GM23248 (cell line): ENCODE data around the gene KRTAP13-1.

Experiments used
- EZH2 ChIP-seq: fragments of 200-600 bp; sonication (generic); IDR thresholded peaks from 2 replicates; pipeline ENCODE4 v1.6.1; 2018; ENCODE audit warnings: antibody characterized with exemption, mild to moderate bottlenecking; ENCODE audit not compliant: insufficient read depth, poor library complexity, severe bottlenecking
- EZH2phosphoT487 ChIP-seq: fragments of 200-600 bp; sonication (generic); IDR thresholded peaks from 2 replicates; pipeline ENCODE4 v1.6.1; 2018; ENCODE audit warnings: antibody characterized with exemption, moderate library complexity, mild to moderate bottlenecking, low read depth; ENCODE audit not compliant: insufficient read depth

DNA sequence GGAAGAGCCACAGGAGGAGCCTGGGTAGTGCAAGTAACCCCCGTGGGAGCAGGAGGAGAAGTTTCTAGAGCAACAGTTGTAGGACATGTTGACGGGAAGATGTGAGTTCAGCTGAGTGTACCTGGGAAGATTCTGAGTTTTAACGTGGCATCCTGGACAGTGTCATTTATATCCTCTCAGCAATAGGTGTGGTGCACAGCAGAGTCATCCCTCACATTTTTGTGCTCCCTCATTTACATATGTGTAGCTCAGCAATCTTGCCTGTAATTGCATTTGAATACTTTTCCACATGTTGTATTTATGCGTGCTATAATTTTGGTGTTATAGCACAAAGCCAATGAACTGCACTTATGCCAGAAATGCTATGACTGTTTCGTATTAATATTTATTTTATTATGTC is 30.0 kb downstream of the KRTAP13-1 start, which contains the start of gene KRTAP13-3:
- TF ChIP-seq EZH2 (no peak), EZH2phosphoT487 (no peak)
